MM.1S (cell line): ENCODE data around the gene UQCRQ.

ENCODE experiments used
- DNase-seq: peaks from one replicate; pipeline ENCODE4 v3.0.0-alpha.2; 2015
- H2AFZ ChIP-seq: fragments of 300-600 bp; sonication (generic); 2 replicates; pipeline ENCODE4 v1.6.0; 2016; ENCODE audit warnings: antibody characterized with exemption, low read length
- H3F3A ChIP-seq: fragments of 300-600 bp; sonication (generic); 2 replicates; pipeline ENCODE4 v1.6.1; 2016; ENCODE audit warnings: mild to moderate bottlenecking, antibody characterized with exemption, low read length, moderate library complexity, mixed read lengths; ENCODE audit not compliant: insufficient read depth
- H3K27ac ChIP-seq: fragments of 300-600 bp; sonication (generic); 2 replicates; pipeline ENCODE4 v1.5.1; 2016; ENCODE audit warnings: mild to moderate bottlenecking, low read length
- H3K27me3 ChIP-seq: fragments of 300-600 bp; sonication (generic); replicated peaks from 2 replicates; pipeline ENCODE4 v1.6.0; 2016; ENCODE audit warnings: low read length; ENCODE audit not compliant: insufficient read depth
- H3K36me3 ChIP-seq: fragments of 300-600 bp; sonication (generic); replicated peaks from 2 replicates; pipeline ENCODE4 v1.6.1; 2016; ENCODE audit warnings: mild to moderate bottlenecking, low read length, mixed read lengths; ENCODE audit not compliant: insufficient read depth
- H3K4me1 ChIP-seq: fragments of 300-600 bp; sonication (generic); 2 replicates; pipeline ENCODE4 v1.6.1; 2016; ENCODE audit warnings: low read length, mixed read lengths
- H3K4me2 ChIP-seq: fragments of 300-600 bp; sonication (generic); 2 replicates; pipeline ENCODE4 v1.6.0; 2016; ENCODE audit warnings: low read depth, low read length
- H3K4me3 ChIP-seq: fragments of 300-600 bp; sonication (generic); 2 replicates; pipeline ENCODE4 v1.5.1; 2016; ENCODE audit warnings: low read length, mixed read lengths
- H3K79me2 ChIP-seq: fragments of 300-600 bp; sonication (generic); 2 replicates; pipeline ENCODE4 v1.6.1; 2016; ENCODE audit warnings: mixed run types, low read length, mixed read lengths
- H3K9ac ChIP-seq: fragments of 300-600 bp; sonication (generic); 2 replicates; pipeline ENCODE4 v1.6.1; 2016; ENCODE audit warnings: low read length, mixed read lengths
- H3K9me2 ChIP-seq: fragments of 300-600 bp; sonication (generic); replicated peaks from 2 replicates; pipeline ENCODE4 v1.6.1; 2016; ENCODE audit warnings: mild to moderate bottlenecking, low read length, mixed read lengths; ENCODE audit not compliant: insufficient read depth
- H3K9me3 ChIP-seq: fragments of 300-600 bp; sonication (generic); replicated peaks from 2 replicates; pipeline ENCODE4 v1.6.1; 2016; ENCODE audit warnings: mild to moderate bottlenecking, low read length, mixed read lengths; ENCODE audit not compliant: insufficient read depth
- H4K20me1 ChIP-seq: fragments of 300-600 bp; sonication (generic); 2 replicates; pipeline ENCODE4 v1.6.1; 2016; ENCODE audit warnings: mild to moderate bottlenecking, low read length, moderate library complexity, mixed read lengths; ENCODE audit not compliant: insufficient read depth
- EZH2 ChIP-seq: fragments of 300-600 bp; sonication (generic); optimal IDR thresholded peaks from 2 replicates; pipeline ENCODE3; 2017; ENCODE audit warnings: low read depth, mild to moderate bottlenecking, antibody characterized with exemption, low read length, mixed read lengths
- EZH2phosphoT487 ChIP-seq: fragments of 300-600 bp; sonication (generic); IDR thresholded peaks from 2 replicates; pipeline ENCODE4 v1.6.1; 2018; ENCODE audit warnings: antibody characterized with exemption, low read length
- TF ChIP-seq, protein P1 (sequence below): fragments of 300-600 bp; sonication (generic); IDR thresholded peaks from 2 replicates; pipeline ENCODE4 v1.5.1; 2016; ENCODE audit warnings: antibody characterized with exemption, low read length, mixed read lengths

The UQCRQ gene

DNA sequence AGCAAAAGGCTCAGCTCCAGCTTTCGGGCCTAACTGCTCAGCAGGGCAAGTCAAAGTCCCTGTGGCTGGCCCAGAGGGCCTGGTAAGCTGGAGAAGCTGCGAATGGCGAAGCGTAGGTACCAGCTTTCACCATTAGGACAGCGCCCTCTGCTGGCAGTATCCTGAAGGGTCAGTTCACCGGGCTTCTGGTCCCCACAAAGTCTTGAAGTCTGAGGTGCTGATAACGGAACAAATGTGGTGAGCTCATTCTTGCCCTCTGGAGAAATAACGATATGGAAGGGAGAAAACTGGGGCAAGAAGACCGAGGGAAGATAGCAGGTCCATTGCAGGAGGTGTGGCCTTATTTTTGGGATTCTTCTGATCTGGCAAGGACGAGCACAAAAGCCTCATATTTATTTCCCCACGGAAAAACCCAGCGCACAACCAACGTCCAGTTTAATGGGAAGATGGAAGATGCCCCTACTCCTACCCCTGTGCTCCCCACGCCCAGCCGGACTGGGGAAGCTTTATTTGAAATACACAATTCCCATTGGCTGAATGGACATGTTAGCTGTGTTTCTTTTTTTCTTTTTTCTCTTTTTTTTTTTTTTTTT, 46.2 kb upstream of the UQCRQ start:
- TF ChIP-seq, protein P1, sequence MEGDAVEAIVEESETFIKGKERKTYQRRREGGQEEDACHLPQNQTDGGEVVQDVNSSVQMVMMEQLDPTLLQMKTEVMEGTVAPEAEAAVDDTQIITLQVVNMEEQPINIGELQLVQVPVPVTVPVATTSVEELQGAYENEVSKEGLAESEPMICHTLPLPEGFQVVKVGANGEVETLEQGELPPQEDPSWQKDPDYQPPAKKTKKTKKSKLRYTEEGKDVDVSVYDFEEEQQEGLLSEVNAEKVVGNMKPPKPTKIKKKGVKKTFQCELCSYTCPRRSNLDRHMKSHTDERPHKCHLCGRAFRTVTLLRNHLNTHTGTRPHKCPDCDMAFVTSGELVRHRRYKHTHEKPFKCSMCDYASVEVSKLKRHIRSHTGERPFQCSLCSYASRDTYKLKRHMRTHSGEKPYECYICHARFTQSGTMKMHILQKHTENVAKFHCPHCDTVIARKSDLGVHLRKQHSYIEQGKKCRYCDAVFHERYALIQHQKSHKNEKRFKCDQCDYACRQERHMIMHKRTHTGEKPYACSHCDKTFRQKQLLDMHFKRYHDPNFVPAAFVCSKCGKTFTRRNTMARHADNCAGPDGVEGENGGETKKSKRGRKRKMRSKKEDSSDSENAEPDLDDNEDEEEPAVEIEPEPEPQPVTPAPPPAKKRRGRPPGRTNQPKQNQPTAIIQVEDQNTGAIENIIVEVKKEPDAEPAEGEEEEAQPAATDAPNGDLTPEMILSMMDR: peak; percentile 92
- TF ChIP-seq EZH2phosphoT487: no peak
- no peak overlapping the region for H2AFZ ChIP-seq
- DNase-seq: peak; percentile 91

DNA sequence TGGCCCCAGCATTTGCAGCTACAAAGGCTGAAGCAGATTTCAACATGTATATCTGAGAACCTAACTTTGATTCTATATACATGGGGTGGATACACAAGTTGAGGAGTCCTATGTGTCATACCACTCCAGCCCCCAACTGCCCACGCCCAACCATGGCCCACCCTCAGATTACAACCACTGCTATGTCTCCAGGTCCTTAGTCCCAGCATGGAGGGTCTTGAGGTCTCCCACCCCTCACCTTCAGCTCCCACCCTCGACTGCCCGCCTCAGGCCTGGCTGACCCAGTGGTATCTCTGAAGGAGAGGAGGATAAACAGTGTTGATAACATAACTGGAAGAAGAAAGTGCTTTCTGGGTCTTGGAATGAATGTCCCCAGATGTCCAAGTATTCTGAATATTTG, 45.1 kb upstream of the UQCRQ start:
- no peaks in the 10 kb centered on the region for H3K79me2 ChIP-seq
- no peak overlapping the region for H3K4me3 ChIP-seq
- no peaks in the 10 kb centered on the region for H3K27me3 ChIP-seq
- no peaks in the 10 kb centered on the region for H4K20me1 ChIP-seq
- no peaks in the 10 kb centered on the region for H3K9me2 ChIP-seq
- no peak overlapping the region for H2AFZ ChIP-seq
- H3F3A ChIP-seq: no peaks in the 10 kb centered on the region
- H3K4me1 ChIP-seq: no peaks in the 10 kb centered on the region
- H3K9me3 ChIP-seq: no peaks in the 10 kb centered on the region
- no peak for DNase-seq
- no peaks in the 10 kb centered on the region for H3K36me3 ChIP-seq
- no peak overlapping the region for H3K9ac ChIP-seq
- no peak overlapping the region for H3K4me2 ChIP-seq
- TF ChIP-seq EZH2phosphoT487 (no peak), EZH2 (no peak)
- TF ChIP-seq, protein P1: no peak
- H3K27ac ChIP-seq: no peak overlapping the region

More for the DNA sequence above, 46.2 kb upstream of the UQCRQ start:
- H3K27me3 ChIP-seq: no peaks in the 10 kb centered on the region
- H3F3A ChIP-seq: no peaks in the 10 kb centered on the region
- no peak overlapping the region for H3K9ac ChIP-seq
- no peaks in the 10 kb centered on the region for H3K36me3 ChIP-seq
- no peak overlapping the region for H3K4me2 ChIP-seq
- H3K4me1 ChIP-seq: no peaks in the 10 kb centered on the region
- H3K27ac ChIP-seq: no peak overlapping the region
- no peaks in the 10 kb centered on the region for H4K20me1 ChIP-seq
- no peaks in the 10 kb centered on the region for H3K9me2 ChIP-seq
- H3K79me2 ChIP-seq: no peaks in the 10 kb centered on the region
- no peaks in the 10 kb centered on the region for H3K9me3 ChIP-seq
- no peak overlapping the region for H3K4me3 ChIP-seq

DNA sequence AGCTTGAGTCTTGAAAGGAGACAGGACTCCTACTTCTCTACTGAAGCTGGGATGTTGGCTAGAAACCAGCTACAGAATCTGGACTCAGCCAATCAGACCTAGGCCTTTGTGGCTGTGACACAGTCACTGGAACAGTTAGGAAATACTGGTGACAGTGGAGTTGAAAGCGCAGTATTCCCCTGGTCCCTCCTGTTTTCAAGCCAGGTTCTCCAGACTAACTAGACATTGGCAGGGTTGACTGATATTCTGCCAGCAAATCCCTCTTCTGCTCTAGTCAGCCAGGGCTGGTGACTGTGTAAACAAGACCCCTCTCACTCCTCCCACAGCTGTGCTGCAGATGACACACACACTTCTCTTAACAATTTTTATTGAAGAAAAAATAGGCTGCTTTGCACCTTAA, 44.7 kb upstream of the UQCRQ start:
- Histone ChIP-seq H3F3A (no peaks in the 10 kb centered on the region), H3K27me3 (no peaks in the 10 kb centered on the region), H3K9me2 (no peaks in the 10 kb centered on the region), H3K36me3 (no peaks in the 10 kb centered on the region), H3K79me2 (no peaks in the 10 kb centered on the region), H3K4me2 (no peak overlapping the region), H4K20me1 (no peaks in the 10 kb centered on the region), H3K4me3 (no peak overlapping the region), H3K27ac (no peak overlapping the region), H3K9ac (no peak overlapping the region), H2AFZ (no peak overlapping the region), H3K4me1 (no peaks in the 10 kb centered on the region), H3K9me3 (no peaks in the 10 kb centered on the region)
- no peak for DNase-seq
- TF ChIP-seq EZH2phosphoT487 (no peak), EZH2 (no peak)
- TF ChIP-seq, protein P1: no peak
